GM19438 (cell line): ENCODE data around the gene IGSF23.
"Not testable (repeated sequence)": the region's sequence is repeated elsewhere in the genome, so short reads cannot be mapped to it uniquely, and the experiment has no call there.

Source experiments
- ATAC-seq: cut with Tn5 transposase; IDR thresholded peaks from one replicate; pipeline ENCODE4 v1.9.1; 2021; ENCODE audit warnings: low read depth; ENCODE audit not compliant: unreplicated experiment

Gene IGSF23

DNA sequence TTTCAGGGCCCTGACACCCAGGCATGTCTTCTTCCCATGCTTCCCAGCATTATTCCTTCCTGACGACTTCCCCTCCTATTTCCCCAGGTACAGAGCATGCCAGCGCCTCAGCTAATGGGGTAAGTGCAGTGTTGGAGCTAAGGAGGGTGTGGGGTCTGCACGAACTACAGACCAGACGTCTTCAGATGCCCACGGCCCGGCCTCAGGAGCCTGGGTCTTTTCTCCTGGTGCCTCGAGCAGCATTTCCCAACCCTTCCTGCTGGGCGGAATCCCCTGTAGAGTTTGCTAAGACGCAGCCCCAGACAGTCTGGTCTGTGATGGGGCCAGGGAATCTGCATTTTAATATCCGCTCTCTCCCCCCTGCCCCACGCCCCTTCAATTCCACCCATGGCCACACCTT is 47.8 kb downstream of the IGSF23 start:
- ATAC-seq, result no peak

DNA sequence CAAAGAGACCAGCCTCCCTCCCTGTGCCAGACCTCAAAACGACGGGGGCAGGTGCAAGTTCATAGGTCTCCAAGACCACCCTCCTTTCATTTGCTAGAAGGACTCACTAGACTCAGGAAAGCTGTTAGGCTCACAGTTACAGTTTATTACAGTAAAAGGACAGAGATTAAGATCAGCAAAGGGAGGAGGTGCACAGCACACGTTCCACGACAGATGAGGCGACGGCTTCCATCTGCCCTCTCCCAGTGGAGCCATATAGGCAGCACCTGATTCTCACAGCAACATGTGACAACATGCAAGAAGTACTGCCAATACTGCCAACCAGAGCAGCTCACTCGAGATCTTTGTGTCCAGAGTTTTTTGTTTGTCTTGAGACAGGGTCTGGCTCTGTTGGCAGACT is 48.5 kb downstream of the IGSF23 start:
- no peak for ATAC-seq

DNA sequence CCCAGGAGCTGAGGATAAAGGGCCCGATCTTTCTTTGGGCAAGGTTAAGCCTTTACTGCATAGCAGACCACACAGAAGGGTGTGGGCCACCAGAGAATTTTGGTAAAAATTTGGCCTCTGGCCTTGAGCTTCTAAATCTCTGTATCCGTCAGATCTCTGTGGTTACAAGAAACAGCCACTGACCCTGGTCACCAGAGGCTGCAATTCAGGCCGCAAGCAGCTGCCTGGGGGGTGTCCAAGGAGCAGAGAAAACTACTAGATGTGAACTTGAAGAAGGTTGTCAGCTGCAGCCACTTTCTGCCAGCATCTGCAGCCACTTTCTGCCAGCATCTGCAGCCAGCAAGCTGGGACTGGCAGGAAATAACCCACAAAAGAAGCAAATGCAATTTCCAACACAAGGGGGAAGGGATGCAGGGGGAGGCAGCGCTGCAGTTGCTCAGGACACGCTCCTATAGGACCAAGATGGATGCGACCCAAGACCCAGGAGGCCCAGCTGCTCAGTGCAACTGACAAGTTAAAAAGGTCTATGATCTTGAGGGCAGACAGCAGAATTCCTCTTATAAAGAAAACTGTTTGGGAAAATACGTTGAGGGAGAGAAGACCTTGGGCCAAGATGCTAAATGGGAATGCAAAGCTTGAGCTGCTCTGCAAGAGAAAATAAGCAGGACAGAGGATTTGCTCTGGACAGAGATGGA is 49.5 kb downstream of the IGSF23 start:
- no peak for ATAC-seq

- no peak for ATAC-seq
Observed at GRCh38 chr19:44663996-44664395, 50.6 kb downstream of the IGSF23 start.

- no peak for ATAC-seq
Observed at GRCh38 chr19:44664976-44665375, 51.6 kb downstream of the IGSF23 start.

GRCh38 chr19:44666852-44667556 is 53.6 kb downstream of the IGSF23 start:
- no peak for ATAC-seq

- ATAC-seq, result no peak
Observed at GRCh38 chr19:44668985-44669764, 55.8 kb downstream of the IGSF23 start.

DNA sequence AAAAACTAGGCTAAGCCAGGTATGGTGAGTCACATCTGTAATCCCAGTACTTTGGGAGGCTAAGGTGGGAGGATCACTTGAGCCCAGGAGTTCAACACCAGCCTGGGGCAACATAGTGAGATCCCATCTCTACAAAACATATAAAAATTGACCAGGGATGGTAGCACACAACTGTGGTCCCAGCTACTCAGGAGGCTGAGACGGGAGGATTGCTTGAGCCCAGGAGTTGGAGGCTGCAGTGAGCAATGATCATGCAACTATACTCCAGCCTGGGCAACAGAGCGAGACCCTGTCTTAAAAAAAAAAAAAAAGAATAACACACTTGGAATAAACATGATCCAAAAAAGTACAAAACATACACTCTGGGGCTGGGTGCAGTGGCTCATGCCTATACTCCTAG is 56.7 kb downstream of the IGSF23 start:
- not testable (repeated sequence) for ATAC-seq

DNA sequence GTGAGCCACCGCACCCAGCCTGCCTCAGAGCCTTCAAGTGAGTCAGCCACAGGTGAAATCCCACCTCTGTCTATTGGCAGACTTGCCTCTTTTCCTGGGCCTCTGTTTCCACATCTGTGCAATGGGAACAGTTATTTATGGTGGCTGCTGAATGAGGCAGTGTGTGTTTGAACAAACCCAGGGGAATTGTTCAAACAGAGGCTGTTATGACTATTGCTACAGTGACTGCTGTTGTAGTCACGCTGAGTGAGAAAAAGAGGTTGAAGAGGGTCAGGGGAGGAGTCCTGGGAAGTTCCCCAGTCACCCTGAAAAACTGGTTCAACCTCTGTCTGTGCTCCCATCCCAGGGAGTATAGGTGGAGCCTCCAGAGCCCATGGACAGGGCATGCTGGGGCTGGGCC is 58.0 kb downstream of the IGSF23 start, which contains the start of gene CEACAM19:
CEACAM19 (plus strand) TSS at position 83 of the 400 bp plus-strand sequence. CDS start 450 bp downstream, outside the sequence.
- no peak for ATAC-seq

- ATAC-seq, result no peak
Observed at GRCh38 chr19:44672226-44672625, 58.9 kb downstream of the IGSF23 start.

DNA sequence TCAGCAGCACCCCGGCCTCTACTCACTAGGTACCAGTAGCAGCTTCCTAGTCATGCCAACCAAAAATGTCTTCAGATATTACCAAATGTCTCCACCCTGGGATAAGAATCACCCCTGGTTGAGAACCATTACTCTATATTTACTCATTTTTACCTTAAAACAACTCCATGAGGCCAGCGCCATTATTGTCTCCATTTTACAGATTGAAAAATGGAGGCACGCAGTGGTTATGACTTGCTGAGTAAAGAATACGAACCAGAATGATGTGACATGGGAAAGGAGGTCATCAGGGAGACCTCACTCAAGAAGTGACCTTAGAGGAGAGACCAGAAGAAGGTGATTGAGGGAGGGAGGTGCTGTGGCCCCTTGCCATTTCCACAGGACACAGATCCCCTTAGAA is 60.1 kb downstream of the IGSF23 start:
- ATAC-seq, result no peak

GRCh38 chr19:44675521-44675920 is 62.2 kb downstream of the IGSF23 start:
- no peak for ATAC-seq

- ATAC-seq, result no peak
Observed at GRCh38 chr19:44677019-44677811, 63.9 kb downstream of the IGSF23 start.

GRCh38 chr19:44680536-44680935 is 67.2 kb downstream of the IGSF23 start:
- no peak for ATAC-seq

DNA sequence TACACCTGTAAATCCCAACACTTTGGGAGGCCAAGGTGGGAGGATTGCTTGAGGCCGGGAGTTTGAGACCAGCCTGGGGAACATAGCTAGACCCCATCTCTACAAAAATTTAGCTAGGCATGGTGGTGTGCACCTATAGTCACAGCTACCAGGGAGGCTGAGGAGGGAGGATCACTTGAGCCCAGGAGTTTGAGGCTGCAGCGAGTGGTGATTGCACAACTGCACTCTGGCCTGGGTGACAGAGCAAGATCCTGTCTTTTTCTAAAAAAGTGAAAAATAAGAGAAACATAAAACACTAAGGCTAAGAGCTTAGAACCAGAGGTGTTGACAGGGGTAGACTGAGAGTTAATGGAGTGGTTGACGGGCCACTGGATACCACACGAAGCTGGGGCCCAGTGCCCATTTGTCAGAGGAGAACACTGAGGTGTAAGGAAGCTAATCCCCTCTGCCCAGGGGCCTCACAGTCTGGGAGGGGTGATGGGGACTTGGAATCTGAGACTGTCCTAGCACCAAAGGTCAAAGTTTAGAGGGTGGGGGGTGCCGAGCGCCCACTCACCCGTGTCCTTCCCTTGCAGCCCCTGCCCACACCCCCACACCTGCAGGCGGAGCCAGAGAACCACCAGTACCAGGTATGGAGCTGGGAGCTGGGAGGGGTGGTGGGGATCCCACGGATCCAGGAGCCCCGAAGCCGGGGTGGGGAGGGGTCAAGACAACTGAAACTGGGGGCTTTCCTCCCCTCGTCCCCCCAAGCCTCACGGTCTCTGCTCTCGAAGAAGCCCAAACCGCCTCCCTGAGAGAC is 68.8 kb downstream of the IGSF23 start:
- ATAC-seq, result no peak

- no peak for ATAC-seq
Observed at GRCh38 chr19:44682807-44683206, 69.4 kb downstream of the IGSF23 start.

GRCh38 chr19:44683434-44684210 is 70.3 kb downstream of the IGSF23 start:
- ATAC-seq, result no peak

GRCh38 chr19:44684396-44684795 is 71.0 kb downstream of the IGSF23 start:
- ATAC-seq, result not testable (repeated sequence)
